ENCODE data around the gene ITIH4. TPM values are rescaled to one million over a fixed set of nuclear protein-coding genes. Genes with fewer than 3 reads are reported as not detected.

Gene ITIH4
- total RNA-seq (2014; rRNA removed; shearing (Covaris generic)): not detected in 2 replicates

GRCh38 chr3:52830535-52831258, at the start of gene ITIH4:
ITIH4 (minus strand) TSS chr3:52830672; CDS start chr3:52830642, 30 bp downstream.
- Histone ChIP-seq H3K4me3 (no peak within 1 kb of the TSS), H3K27me3 (replicated peaks) (no peaks in the 10 kb centered on the region), H3K4me1 (replicated peaks) (peaks cover 20% of the 10 kb centered on the region), H3K36me3 (no peaks in the 10 kb centered on the region), H3K9me3 (replicated peaks) (no peaks in the 10 kb centered on the region), H3K27ac (no peak within 1 kb of the TSS)
- no peak for DNase-seq (ENCODE audit: low read depth in 1 of 2, low spot score in 2 of 2)

- no peak for DNase-seq (ENCODE audit: low read depth in 1 of 2, low spot score in 2 of 2)
- no peaks in the 10 kb centered on the region for H3K27me3 ChIP-seq (replicated peaks)
- peaks cover 4% of the 10 kb centered on the region; the same call in 1 of the 2 replicates for H3K36me3 ChIP-seq
- H3K4me3 ChIP-seq: no peak overlapping the region
- H3K27ac ChIP-seq: no peak overlapping the region
- H3K4me1 ChIP-seq (replicated peaks): no peaks in the 10 kb centered on the region
- no peaks in the 10 kb centered on the region for H3K9me3 ChIP-seq (replicated peaks)
These were observed 49.6 kb upstream of the ITIH4 start for GRCh38 chr3:52880047-52880446.

GRCh38 chr3:52879581-52879980, 49.1 kb upstream of the ITIH4 start:
- H3K27me3 ChIP-seq (replicated peaks): no peaks in the 10 kb centered on the region
- no peak for DNase-seq (ENCODE audit: low read depth in 1 of 2, low spot score in 2 of 2)
- no peak overlapping the region for H3K27ac ChIP-seq
- H3K9me3 ChIP-seq (replicated peaks): no peaks in the 10 kb centered on the region
- H3K4me1 ChIP-seq (replicated peaks): no peaks in the 10 kb centered on the region
- no peaks in the 10 kb centered on the region; the same call in 1 of the 2 replicates for H3K36me3 ChIP-seq
- H3K4me3 ChIP-seq: no peak overlapping the region

- Histone ChIP-seq H3K36me3 (no peaks in the 10 kb centered on the region; the same call in 1 of the 2 replicates), H3K27me3 (replicated peaks) (no peaks in the 10 kb centered on the region), H3K9me3 (replicated peaks) (no peaks in the 10 kb centered on the region), H3K4me3 (no peak overlapping the region), H3K27ac (no peak overlapping the region), H3K4me1 (replicated peaks) (peaks cover 4% of the 10 kb centered on the region; the same call in 1 of the 2 replicates)
- no peak for DNase-seq (ENCODE audit: low read depth in 1 of 2, low spot score in 2 of 2)
These were observed 48.6 kb upstream of the ITIH4 start for GRCh38 chr3:52879090-52879489.

GRCh38 chr3:52877085-52877484, 46.6 kb upstream of the ITIH4 start:
- no peaks in the 10 kb centered on the region for H3K36me3 ChIP-seq
- H3K4me3 ChIP-seq: no peak overlapping the region

GRCh38 chr3:52874864-52875587, 44.6 kb upstream of the ITIH4 start:
- no peaks in the 10 kb centered on the region for H3K27me3 ChIP-seq (replicated peaks)
- peaks cover 10% of the 10 kb centered on the region; the same call in 1 of the 2 replicates for H3K4me1 ChIP-seq (replicated peaks)
- no peaks in the 10 kb centered on the region for H3K9me3 ChIP-seq (replicated peaks)
- no peak for DNase-seq (ENCODE audit: low read depth in 1 of 2, low spot score in 2 of 2)
- no peaks in the 10 kb centered on the region for H3K36me3 ChIP-seq
- H3K27ac ChIP-seq: no peak overlapping the region
- no peak overlapping the region for H3K4me3 ChIP-seq

More at GRCh38 chr3:52877085-52877484, 46.6 kb upstream of the ITIH4 start:
- no peaks in the 10 kb centered on the region for H3K9me3 ChIP-seq (replicated peaks)
- DNase-seq (ENCODE audit: low read depth in 1 of 2, low spot score in 2 of 2): no peak
- no peaks in the 10 kb centered on the region for H3K27me3 ChIP-seq (replicated peaks)
- H3K4me1 ChIP-seq (replicated peaks): peaks cover 10% of the 10 kb centered on the region; the same call in 1 of the 2 replicates
- H3K27ac ChIP-seq: no peak overlapping the region

GRCh38 chr3:52874160-52874701, 43.8 kb upstream of the ITIH4 start:
- Histone ChIP-seq H3K27ac (no peak overlapping the region), H3K4me1 (replicated peaks) (peaks cover 10% of the 10 kb centered on the region; the same call in 1 of the 2 replicates), H3K27me3 (replicated peaks) (no peaks in the 10 kb centered on the region), H3K9me3 (replicated peaks) (no peaks in the 10 kb centered on the region), H3K36me3 (no peaks in the 10 kb centered on the region), H3K4me3 (no peak overlapping the region)
- no peak for DNase-seq (ENCODE audit: low read depth in 1 of 2, low spot score in 2 of 2)

GRCh38 chr3:52873433-52874159, 43.1 kb upstream of the ITIH4 start:
- Histone ChIP-seq H3K36me3 (no peaks in the 10 kb centered on the region), H3K4me1 (replicated peaks) (peaks cover 10% of the 10 kb centered on the region; the same call in 1 of the 2 replicates), H3K9me3 (replicated peaks) (no peaks in the 10 kb centered on the region), H3K4me3 (no peak overlapping the region), H3K27me3 (replicated peaks) (no peaks in the 10 kb centered on the region), H3K27ac (no peak overlapping the region)
- DNase-seq (ENCODE audit: low read depth in 1 of 2, low spot score in 2 of 2): peak in 1 of 2 experiments; percentile 10

- peaks cover 10% of the 10 kb centered on the region; the same call in 1 of the 2 replicates for H3K4me1 ChIP-seq (replicated peaks)
- no peaks in the 10 kb centered on the region for H3K9me3 ChIP-seq (replicated peaks)
- no peak for DNase-seq (ENCODE audit: low read depth in 1 of 2, low spot score in 2 of 2)
- H3K36me3 ChIP-seq: no peaks in the 10 kb centered on the region
- H3K27ac ChIP-seq: no peak overlapping the region
- no peak overlapping the region for H3K4me3 ChIP-seq
- no peaks in the 10 kb centered on the region for H3K27me3 ChIP-seq (replicated peaks)
These were observed 41.8 kb upstream of the ITIH4 start for GRCh38 chr3:52872245-52872644.

- H3K4me3 ChIP-seq: no peak overlapping the region
- H3K27me3 ChIP-seq (replicated peaks): no peaks in the 10 kb centered on the region
- H3K27ac ChIP-seq: no peak overlapping the region
- peaks cover 10% of the 10 kb centered on the region; the same call in 1 of the 2 replicates for H3K4me1 ChIP-seq (replicated peaks)
- no peaks in the 10 kb centered on the region for H3K9me3 ChIP-seq (replicated peaks)
- no peaks in the 10 kb centered on the region for H3K36me3 ChIP-seq
- DNase-seq (ENCODE audit: low read depth in 1 of 2, low spot score in 2 of 2): no peak
These were observed 41.3 kb upstream of the ITIH4 start for GRCh38 chr3:52871761-52872160.

- Histone ChIP-seq H3K27ac (no peak overlapping the region), H3K27me3 (replicated peaks) (no peaks in the 10 kb centered on the region), H3K4me3 (no peak overlapping the region)
These were observed 40.0 kb upstream of the ITIH4 start for GRCh38 chr3:52870471-52870870.

GRCh38 chr3:52866427-52866826, 36.0 kb upstream of the ITIH4 start:
- Histone ChIP-seq H3K4me3 (no peak overlapping the region), H3K27me3 (replicated peaks) (no peaks in the 10 kb centered on the region), H3K36me3 (no peaks in the 10 kb centered on the region), H3K4me1 (replicated peaks) (no peaks in the 10 kb centered on the region), H3K27ac (no peak overlapping the region), H3K9me3 (replicated peaks) (no peaks in the 10 kb centered on the region)
- no peak for DNase-seq (ENCODE audit: low read depth in 1 of 2, low spot score in 2 of 2)

More at GRCh38 chr3:52870471-52870870, 40.0 kb upstream of the ITIH4 start:
- Histone ChIP-seq H3K9me3 (replicated peaks) (no peaks in the 10 kb centered on the region), H3K36me3 (no peaks in the 10 kb centered on the region), H3K4me1 (replicated peaks) (peaks cover 10% of the 10 kb centered on the region; the same call in 1 of the 2 replicates)
- DNase-seq (ENCODE audit: low read depth in 1 of 2, low spot score in 2 of 2): no peak

GRCh38 chr3:52865994-52866393, 35.5 kb upstream of the ITIH4 start:
- Histone ChIP-seq H3K4me3 (no peak overlapping the region), H3K9me3 (replicated peaks) (no peaks in the 10 kb centered on the region), H3K27ac (no peak overlapping the region), H3K4me1 (replicated peaks) (no peaks in the 10 kb centered on the region), H3K27me3 (replicated peaks) (no peaks in the 10 kb centered on the region), H3K36me3 (no peaks in the 10 kb centered on the region)
- no peak for DNase-seq (ENCODE audit: low read depth in 1 of 2, low spot score in 2 of 2)
